GM18868 (cell line): Measurements from ENCODE around the gene SRRM5.
A peak's percentile ranks its signal among the peaks of the same experiment; 100 is the strongest.
"Not testable (repeated sequence)": the region's sequence is repeated elsewhere in the genome, so short reads cannot be mapped to it uniquely, and the experiment has no call there.

Experiments used
- ATAC-seq: cut with Tn5 transposase; IDR thresholded peaks from one replicate; pipeline ENCODE4 v1.9.1; 2021; ENCODE audit warnings: mild to moderate bottlenecking, moderate library complexity; ENCODE audit not compliant: unreplicated experiment

SRRM5 gene

DNA sequence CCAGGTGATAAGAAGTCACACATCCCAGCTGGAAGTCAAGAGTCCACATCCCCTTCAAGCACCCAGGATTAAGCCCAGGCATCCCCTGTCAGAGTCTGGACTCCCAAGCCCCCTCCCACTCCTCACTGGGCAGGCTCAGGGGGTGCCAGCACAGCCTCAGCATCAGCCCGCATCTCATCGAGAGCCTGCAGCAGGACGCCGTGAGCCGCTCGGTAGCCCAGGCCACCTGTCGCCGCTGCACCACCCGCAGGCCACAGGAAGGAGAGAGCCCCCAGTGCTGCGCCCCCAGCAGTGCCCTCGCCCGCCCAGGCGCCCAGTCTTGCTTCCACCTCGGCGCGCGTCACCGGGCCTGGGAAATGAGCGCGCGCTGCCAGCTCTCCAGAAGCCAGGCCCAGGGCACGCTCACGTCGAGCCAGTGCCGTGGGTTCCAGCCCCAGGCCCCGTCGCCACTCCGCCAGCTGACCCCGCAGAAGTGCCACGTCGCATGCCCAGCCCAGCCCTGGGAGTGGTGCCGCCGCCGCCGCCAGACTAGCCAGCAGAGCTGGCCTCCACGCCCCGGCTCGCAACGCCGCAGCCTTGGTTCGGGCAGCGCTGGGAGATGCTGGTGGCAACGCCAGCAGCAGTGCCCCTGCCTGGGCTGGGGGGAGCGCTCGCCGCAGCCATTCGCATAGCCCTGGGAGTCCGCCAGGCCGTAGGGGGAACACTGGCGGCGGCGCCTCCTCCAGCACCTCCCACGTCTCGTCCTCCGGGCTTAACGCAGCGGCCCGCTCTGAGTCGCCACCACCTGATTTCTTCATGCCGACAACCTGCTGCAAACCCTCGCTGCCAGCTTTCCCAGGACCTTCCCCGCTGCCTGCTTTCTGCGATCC, 19.8 kb upstream of the SRRM5 start:
- no peak for ATAC-seq

DNA sequence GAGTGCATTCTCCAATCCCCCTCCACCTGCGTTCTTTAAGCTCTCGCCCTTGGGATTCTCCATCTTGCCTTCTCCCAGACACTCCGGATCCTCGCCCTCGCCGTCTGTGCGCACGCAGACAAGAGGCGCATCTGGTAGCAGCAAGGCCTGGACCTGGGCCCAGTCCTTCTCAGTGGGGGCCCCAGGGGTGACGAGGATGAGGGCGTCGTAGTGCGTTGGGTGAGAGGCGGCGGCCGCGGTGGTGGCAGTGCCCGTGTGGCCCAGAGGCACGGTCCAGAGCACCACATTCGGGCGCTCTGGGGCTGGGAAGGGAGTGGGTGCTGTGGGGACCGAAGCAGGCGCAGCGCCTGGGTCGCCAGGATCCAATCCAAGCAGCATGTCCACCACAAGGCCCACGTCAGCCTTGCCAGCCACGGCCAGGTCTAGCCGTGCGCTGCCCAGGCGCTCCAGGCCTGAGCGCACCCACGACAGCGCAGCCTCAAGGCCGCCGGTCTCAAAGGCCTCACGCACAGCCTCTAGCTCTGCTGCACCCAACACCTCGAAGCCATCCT, 19.0 kb upstream of the SRRM5 start:
- ATAC-seq = no peak

DNA sequence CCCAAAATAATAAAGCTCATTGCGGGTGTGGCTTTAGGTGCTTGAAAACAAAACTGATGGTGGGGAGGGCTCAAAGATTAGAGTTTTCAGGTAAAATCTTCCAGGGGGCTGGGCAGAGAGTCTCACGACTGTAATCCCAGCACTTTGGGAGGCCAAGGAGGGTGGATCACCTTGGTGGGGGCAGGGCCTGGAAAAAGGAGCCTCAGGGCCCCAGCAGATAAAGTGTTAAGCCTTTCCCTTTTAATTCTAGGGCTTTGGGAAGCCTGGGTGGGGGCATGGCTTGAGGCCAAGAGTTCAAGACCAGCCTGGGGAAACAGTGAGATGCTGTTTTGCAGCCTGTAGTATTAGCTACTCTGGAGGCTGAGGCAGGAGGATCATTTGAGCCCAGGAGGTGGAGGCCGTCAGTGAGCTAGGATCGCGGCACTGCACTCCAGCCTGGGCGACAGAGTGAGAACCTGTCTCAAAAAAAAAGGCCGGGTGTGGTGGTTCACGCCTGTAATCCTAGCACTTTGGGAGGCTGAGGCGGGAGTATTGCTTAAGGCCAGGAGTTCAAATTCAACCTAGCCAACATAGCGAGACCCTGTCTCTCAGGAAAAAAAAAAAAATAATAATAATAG, 17.7 kb upstream of the SRRM5 start:
- ATAC-seq = no peak

DNA sequence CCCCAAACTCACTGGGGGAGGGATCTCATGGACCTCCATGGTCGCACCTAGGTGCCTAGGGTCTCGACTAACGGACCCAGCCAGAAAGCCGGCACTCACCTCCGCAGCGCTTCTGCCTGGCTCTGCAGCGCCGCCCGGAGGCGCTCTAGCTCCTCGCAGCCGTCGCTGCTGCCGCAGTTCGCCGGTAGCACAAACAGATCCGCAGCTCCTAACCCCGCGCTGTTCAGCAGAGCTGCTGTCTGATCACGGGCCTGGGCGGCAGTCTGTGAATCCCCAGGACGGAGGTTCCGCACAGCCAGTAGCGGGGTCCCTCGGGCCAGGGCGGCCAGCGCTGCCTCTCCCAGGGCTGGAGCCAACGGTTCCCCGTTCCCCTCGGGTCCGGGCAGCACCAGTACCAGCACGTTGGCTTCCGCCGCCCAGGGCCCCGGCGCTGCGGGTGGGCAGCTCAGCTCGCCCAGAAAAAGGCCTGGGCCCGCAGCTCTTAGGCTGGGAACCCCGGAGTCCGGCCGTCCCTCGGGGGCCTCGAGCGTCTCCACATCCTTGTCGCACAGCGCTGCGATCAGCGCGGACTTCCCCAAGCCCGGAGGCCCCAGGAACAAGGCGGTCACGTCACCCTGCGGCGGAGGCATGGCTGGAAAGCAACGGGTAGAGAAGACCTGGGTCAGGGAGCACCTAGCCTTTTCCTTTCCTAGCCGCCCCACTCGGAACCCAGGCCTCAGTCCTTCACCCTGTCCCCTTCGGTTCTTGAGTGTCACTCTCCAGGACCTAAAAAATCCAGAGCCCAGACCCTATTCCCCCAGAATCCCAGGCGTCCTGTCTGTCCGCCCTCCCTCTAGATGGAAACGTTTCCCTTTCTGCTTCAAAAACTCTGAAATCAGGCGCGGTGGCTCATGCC, 16.9 kb upstream of the SRRM5 start:
- ATAC-seq = peak; percentile 37

DNA sequence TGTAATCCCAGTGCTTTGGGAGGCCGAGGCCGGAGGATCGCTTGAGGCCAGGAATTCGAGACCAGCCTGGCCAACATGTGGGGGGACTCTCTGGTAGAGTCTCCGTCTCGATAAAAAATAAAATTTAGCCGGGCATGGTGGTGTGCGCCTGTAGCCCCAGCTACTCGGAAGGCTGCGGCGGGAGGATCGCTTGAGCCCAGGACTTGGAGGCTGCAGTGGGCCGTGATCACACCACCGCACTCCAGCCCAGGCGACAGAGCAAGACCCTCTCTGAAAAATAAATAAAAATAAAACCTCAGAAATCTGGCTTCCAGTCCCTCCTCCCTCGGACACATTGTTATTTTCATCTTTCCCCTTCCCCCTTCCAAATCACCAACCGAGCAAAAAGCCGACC, 16.3 kb upstream of the SRRM5 start:
- peak; percentile 4 for ATAC-seq

DNA sequence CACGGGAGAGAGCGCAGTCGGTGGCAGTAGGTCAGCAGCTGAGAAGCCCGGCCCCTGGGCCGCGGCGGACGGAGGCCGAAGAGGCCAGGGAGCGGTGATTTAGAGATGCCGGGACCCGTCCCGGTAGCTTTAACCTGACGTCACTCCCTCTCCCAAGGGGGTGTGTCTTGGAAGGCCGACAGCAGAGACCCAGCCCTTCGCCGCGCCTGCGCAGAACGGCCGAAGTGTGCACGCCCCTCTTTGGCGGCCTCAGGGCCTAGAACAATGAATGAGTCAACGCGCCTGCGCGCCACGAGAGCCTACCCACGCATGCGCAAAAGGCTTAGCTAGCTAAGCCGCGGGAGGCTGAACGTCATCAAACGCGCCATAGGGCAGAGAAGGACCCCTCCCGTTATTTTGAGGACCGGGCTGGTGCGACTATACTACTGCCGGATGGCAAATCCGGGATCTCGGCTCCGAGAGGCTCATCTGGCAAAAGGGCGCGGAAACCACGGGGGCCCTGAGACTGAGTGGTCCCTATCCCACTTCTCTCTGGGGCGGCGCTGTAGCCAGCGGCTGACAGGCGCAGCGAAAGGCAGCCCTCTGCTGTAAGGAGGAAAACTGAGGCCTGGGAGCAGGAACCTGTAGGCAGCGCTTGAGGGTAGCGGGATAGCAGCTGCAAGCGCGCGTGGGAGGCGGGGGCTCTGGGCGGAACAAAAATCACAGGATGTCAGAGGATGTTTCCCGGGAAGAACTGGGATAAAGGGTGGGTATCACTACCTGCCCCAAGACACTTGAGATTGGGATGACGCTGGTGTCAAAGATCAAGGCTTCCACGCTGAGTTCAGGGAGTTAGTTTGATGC, 15.7 kb upstream of the SRRM5 start, which contains the start of the genes IRGQ and ZNF576:
IRGQ (minus strand) TSS at position 136 of the 843 bp plus-strand sequence. CDS start 796 bp downstream, outside the sequence.
ZNF576 (plus strand) TSS at position 597 of the 843 bp plus-strand sequence. CDS start 514 bp downstream, outside the sequence.
- ATAC-seq = peak; percentile 77

DNA sequence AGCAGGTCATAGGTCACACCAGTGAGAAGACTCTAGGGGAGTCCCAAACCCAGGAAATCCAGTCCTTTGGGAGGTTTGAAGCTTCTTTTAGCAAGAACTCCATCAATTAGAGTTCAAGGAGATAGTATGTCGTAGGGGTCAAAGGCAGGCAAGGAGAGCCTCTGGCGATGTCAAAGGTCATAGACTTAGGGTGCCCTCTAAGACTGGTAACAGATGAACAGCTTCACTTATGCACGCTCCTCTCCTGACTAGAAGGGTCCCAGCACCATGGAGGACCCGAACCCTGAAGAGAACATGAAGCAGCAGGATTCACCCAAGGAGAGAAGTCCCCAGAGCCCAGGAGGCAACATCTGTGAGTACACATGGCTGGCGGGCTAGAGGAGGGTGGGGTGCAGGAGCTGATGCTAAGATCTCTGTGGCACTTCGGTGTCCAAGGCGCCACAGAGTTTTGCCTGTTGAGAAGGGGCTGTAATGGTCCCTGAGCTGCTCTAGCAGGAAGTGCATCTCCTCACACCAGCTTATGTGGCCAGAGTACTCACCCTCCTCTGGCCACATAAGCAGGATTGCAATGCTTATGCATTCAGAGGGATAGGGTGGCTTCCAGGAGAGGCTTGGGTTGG, 14.9 kb upstream of the SRRM5 start:
- no peak for ATAC-seq

DNA sequence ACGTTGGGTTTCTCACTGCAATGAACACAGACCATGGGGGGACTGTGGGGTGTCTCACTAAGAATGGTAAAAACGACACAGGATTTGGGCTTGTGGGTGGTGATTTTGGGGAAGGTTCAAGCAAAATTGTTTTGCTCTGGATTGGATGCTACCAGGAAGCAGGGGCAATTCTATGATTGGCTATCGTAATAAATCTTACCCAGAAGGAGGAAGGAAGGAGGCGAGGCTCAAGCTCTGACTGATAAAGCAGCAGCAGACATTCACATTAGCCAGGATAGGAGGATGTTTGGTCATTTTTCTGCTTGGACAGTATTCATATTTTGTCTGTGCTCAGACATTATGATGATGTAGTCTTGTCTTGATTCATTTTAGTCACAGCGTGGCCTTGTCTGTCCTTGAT, 14.0 kb upstream of the SRRM5 start:
- no peak for ATAC-seq

DNA sequence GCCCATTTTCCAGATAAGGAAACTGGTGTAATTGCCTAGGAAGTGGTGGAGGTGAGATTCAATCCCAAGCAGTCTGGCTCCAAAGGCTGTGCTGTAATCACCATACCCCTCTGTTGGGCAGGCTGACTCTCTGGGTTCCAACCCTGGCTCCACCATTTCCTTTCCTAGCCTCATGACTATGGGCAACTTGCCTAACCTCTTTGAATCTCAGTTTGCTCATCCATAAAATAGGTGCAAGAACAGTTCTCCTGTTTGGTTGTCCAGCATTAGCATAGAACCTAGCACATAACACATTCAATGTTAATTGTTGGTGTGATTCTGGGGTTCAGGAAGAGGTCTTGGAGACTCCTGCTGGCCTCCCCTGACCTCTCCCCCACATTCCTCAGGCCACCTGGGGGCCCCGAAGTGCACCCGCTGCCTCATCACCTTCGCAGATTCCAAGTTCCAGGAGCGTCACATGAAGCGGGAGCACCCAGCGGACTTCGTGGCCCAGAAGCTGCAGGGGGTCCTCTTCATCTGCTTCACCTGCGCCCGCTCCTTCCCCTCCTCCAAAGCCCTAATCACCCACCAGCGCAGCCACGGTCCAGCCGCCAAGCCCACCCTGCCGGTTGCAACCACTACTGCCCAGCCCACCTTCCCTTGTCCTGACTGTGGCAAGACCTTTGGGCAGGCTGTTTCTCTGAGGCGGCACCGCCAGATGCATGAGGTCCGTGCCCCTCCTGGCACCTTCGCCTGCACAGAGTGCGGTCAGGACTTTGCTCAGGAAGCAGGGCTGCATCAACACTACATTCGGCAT, 13.2 kb upstream of the SRRM5 start:
- ATAC-seq = no peak

DNA sequence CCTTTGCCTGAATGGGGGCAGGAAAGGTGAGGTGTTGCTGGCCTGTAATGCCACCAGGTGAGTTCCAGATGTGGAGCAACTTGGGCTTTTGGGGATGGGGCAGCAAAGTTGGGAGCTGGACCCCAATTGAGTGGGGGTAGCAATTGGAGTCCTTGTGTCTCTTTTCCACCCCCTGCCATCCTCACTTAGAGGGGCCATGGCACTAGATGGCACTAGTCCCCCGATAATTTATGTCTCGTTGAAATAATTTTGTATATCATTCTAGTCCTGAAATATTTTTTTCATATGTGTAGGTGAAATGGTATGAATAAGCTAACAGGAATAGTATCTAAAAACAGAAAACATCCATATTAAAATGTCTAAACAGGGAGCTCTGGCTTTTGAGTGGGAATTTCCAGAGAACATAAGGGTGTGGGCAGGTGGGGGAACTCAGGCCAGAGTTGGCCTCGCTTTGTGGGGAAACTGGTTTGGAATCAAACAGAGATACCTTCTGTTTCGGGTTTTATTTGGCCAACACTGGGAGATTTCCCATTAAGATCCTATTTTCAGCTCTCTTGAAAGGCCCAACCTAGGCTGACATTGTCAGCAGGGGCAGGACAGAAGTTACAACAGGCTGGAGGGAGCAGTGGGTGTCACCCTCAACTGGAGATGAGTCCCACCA, 12.1 kb upstream of the SRRM5 start:
- ATAC-seq = no peak

DNA sequence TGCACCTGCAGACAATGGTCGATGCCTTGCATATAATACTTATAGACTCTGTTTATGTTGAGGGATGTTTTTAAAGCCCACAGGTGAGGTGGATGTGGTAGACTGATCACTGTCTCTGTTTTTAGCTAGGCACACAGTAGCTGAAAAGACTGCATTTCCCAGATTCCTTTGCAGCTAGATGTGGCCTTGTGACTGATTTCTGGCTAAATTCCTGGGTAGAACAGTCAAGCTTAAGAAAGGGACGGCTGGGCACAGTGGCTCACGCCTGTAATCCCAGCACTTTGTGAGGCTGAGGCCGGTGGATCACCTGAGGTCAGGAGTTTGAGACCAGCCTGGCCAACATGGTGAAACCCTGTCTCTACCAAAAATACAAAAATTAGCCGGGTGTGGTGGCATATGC, 11.6 kb upstream of the SRRM5 start:
- not testable (repeated sequence) for ATAC-seq

DNA sequence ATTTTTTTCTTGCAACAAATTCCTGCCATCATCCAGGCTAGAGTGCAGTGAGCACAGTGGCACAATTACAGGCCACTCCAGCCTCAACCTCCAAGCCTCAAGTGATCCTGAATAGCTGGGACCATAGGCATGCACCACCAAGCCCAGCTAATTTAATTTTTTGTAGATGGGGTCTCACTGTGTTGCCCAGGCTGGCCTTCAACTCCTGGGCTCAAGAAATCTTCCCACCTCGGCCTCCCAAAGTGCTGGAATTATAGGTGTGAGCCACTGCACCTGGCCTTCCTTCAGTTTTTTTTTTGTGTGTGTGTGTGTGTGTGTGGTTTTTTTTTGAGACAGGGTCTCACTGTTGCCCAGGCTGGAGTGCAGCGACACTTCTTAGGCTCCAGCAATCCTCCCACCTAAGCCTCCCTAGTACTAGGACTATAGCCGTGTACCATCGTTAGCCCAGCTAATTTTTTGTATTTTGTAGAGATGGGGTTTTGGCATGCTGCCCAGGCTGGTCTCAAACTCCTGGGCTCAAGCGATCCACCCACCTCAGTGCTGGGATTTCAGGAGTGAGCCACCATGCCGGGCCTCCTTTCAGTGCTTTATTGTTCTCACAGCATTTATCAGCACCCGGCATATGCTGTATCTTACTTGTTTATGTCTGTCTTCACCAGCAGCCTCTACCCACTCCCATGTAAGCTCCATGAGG, 5.9 kb upstream of the SRRM5 start:
- no peak for ATAC-seq

DNA sequence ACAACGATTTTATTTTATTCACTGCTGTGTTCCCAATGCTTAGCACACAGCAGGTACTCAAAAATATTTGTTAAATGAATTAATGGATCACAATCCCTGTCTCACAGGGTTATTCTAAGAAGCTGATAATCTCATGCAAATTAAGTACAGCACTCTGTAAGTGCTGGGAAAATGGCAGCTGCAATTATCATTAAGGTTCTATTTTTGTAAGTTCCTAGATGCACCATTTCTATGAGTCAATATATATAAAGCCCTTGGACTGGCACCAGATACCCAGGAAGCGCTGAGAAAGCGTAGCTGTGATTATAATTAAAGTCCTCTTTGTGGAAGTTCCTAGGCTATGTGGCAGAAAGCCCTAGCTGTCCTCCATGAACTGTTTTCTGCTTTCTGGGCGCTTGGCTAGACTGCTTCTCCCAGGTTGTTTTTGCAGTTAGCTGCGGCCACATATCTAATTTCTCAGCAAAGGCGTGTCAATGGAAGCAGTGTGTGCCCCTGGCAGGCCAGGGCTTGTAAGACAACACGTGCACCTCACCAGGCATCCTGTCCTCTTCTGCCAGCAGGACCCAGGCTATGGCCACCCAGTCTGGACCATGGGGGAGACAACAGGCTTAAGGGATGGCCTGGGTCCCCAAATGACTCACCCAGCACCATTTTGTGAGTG, 5.2 kb upstream of the SRRM5 start:
- no peak for ATAC-seq

DNA sequence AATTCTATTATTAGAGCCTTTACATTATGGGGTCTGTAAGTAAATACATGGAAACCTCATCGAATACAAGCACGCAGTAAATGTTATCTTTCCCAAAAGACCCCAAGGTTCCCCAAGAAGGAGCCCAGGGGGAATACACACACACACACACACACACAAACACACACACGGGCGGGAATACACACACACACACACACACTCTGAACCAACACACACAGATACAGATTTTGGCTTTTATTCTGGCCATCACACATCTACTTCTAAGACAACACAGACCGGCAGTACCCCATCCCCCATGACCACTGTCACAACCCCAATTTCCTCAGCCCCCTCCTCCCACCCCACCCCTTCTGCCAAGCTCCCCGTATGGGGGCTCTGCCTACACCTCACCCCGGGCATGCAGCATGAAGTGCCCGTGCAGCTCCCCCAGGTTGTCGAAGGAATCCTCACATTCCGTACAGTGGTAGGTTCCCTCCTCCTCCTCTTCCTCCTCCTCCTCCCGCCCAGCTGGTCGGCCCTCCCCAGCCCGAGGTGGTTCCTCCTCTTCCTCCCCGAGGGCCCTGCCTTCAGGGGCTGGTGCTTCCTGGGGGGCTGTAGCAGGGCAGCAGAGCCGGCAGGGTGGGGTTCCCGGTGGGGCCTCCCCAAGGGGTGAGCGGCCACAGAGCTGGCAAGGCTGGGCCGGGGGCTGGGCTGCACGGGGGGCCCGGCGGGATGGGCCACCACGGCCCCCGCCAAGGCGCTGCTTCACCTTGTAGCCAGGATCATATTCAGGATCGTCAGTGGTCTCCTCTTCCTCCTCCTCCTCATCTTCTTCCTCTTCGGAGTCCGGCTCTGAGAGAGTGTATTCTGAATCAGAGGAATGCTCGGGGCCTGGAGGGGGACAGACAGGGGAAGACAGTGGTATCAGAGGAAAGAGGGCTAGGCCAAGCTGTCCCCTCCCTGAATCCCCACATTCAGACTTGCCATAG, 4.4 kb upstream of the SRRM5 start:
- ATAC-seq = no peak

DNA sequence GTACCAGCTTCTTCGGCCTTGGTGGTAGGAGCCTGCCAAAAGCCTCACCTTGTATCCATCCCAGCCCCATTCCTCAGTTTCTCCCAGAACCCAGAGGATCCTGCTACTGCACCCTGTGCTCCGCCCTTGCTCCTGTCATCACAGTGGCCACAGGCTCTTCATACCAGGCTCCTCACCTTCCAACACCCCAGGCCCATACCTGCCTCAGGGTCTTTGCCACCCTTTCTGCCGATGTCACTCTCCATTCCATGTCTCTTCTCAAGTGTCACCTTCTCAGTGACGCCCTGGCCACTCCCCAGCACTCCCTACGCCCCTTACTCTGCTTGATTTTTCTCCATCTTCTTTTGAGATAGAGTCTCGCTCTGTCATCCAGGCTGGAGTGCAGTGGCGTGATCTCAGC, 2.0 kb upstream of the SRRM5 start:
- ATAC-seq = no peak

DNA sequence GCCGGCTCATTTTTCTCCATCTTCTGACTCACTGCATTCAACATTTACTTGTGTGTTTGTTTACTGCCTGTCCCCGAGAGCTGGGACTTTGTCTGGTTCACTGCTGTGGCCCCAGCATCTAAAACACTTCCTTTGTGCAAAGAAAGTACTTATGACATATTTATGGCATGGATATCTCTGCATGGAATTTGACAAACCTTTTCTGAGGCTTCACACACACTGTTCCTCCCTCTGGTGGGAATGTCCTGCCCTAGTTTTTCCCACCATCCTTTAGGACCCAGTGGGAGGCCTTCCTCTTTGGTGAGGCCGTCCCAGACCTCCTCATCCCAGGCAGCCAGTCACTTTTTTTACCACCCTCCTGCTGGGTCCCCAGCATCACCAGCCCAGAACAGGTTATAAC, 1.4 kb upstream of the SRRM5 start:
- no peak for ATAC-seq
